D341Med (cell line): ENCODE data around the gene ILF2.
A peak's percentile ranks its signal among the peaks of the same experiment; 100 is the strongest.
"Not testable (repeated sequence)": the region's sequence is repeated elsewhere in the genome, so short reads cannot be mapped to it uniquely, and the experiment has no call there.

Experiments
- DNase-seq: peaks from one replicate; pipeline ENCODE4 v3.0.0; 2012; ENCODE audit warnings: low spot score

ILF2 gene

DNA sequence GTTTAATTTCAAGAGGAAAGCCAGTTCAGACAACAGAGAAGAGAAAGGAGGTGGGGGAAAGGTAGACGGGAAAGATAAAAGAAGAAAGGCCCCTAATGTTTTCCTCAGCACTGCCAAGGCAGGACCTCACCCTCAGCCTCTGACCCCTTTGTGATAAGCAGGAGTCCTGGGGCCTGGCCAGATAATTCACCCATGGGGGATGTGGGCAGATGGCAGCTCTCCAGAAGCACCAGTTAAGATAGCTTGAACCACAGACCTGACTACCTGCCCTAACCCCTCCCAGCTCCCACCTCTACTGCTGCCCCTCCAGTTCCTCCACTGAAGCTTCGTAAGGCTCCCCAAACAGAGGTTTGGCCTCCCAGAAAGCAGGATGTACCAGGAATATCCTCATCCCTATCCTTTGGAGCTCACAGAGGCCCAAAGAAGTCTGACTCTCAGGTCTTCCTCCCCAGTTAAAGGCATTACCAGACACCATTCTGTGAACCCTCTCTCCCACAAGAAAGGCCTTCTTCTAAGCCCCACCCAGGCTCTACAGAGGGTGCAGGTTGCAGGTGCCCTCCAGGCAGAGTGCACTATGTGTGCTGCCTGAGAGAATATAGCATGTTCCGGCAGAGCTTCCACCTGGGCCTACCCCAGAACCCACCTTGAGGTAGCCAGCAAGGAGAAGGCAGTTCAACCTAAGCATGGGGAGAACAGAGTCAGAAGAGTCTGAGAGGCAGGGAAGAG lies 21.5 kb downstream of the ILF2 start:
- no peak for DNase-seq

DNA sequence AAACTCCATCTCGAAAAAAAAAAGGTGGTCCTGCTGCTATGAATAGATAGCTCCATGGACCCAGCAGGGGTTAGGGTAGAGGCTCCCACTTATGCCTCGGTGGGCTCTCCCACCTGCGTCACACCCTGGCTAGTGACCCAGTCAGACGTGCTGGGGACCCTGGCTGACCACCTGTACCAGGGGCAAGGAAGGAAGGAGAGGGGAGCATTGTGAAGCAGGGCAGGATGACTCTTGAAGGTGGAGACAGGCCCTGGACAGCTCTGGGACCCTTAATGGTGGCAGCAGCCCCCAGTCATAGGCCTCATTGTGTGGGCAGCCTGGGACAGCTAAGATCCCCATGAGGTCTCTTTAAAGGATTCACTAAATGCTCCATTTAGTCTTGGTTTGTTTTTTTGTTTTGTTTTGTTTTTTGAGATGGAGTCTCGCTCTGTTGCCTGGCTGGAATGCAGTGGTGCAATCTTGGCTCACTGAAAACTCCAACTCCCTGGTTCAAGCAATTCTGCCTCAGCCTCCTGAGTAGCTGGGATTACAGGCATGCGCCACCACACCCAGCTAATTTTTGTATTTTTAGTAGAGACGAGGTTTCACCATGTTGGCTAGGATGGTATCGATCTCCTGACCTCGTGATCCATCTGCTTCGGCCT lies 22.7 kb downstream of the ILF2 start:
- DNase-seq, result no peak

GRCh38 chr1:153647346-153647714 lies 23.5 kb downstream of the ILF2 start:
- DNase-seq, result no peak

DNA sequence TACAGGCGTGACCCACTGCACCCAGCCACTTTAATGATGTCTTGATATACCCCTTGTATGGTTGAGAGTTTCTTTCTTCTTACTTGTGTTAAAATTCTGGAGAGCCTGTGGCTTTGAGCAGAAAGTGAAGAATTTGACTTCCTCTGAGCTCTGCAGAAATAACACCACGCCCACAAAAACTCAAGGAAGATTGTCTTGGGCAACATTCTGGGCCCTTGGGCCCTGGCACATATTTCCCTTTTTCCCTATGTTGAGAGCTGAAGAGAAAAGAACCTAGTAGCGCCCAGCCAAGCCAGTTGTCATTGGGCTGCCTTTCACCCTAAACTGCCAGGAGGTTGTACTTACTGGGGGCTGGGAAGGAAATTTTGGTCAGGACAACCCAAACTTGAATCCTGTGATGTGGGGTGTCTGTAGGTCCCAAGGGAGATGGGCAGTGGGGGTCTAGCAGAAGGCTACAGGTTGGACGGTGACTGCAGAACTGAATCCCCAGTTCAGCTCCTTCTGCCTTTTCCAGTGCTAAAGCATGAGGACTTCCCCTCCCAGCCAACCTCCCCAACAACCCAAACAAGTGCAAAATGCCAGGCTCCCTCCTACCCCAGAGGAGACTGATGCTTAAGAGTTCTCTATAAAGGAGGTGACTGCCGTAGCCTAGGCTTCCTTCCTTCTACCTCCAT lies 24.0 kb downstream of the ILF2 start:
- DNase-seq, result no peak

- no peak for DNase-seq
Measured at GRCh38 chr1:153643816-153644215, 27.0 kb downstream of the ILF2 start.

- no peak for DNase-seq
Measured at GRCh38 chr1:153643100-153643499, 27.7 kb downstream of the ILF2 start.

- no peak for DNase-seq
Measured at GRCh38 chr1:153642161-153642560, 28.6 kb downstream of the ILF2 start.

- no peak for DNase-seq
Measured at GRCh38 chr1:153640861-153641260, 29.9 kb downstream of the ILF2 start.

GRCh38 chr1:153640213-153640612 lies 30.6 kb downstream of the ILF2 start:
- DNase-seq, result not testable (repeated sequence)

GRCh38 chr1:153639280-153639679 lies 31.5 kb downstream of the ILF2 start:
- DNase-seq, result no peak

DNA sequence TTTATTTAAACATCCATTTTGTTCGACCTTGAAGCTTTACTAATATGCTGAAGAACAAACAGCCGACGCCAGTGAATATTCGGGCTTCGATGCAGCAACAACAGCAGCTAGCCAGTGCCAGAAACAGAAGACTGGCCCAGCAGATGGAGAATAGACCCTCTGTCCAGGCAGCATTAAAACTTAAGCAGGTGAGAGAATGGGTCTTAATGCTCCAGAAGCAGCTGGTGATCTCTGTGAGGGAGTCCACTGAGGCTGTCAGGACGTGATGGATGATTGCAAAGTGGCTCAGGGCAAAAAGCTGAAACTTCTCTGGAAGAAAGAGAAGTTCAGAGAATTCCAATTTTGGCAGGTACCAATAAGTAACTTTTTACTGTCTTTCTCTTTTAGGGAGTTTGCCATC lies 32.5 kb downstream of the ILF2 start:
- no peak for DNase-seq

DNA sequence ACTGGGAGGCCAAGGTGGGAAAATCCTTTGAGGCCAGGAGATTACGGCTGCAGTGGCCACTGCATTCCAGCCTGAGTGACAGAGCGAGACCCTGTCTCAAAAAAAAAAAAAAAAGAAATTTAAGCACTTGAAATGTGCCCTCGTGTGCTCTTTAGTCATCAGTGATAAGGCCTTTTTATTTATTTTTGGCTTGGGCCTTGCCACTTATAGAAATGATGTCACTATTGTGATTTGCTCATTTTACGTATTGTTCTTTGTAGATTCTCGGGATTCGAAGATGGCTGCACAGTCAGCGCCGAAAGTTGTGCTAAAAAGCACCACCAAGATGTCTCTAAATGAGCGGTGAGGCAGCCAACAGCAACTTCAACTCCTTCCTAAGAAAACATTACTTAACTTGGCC lies 34.5 kb downstream of the ILF2 start:
- no peak for DNase-seq

DNA sequence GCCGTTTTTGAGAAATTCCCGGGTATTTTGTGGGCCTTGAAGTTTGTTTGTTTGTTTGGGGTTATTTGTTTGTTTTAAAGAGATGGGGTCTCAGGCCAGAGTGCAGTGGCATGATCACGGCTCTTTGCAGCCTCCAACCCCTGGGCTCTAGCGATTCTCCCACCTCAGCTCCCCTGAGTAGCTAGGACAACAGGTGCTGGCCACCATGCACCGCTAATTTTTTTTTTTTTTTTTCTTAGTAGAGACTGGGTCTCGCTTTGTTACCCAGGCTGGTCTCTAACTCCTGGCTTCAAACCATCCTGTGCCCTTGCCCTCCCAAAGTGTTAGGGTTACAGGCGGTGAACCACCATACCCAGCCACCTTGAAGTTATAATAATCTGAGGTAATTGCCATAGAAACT lies 34.9 kb downstream of the ILF2 start:
- DNase-seq, result no peak

- DNase-seq, result peak; percentile 98
Measured at GRCh38 chr1:153633754-153634665, 36.8 kb downstream of the ILF2 start, which contains the start of gene CHTOP. CHTOP (plus strand) TSS chr1:153634066; CDS start chr1:153636589, 2,523 bp downstream.

DNA sequence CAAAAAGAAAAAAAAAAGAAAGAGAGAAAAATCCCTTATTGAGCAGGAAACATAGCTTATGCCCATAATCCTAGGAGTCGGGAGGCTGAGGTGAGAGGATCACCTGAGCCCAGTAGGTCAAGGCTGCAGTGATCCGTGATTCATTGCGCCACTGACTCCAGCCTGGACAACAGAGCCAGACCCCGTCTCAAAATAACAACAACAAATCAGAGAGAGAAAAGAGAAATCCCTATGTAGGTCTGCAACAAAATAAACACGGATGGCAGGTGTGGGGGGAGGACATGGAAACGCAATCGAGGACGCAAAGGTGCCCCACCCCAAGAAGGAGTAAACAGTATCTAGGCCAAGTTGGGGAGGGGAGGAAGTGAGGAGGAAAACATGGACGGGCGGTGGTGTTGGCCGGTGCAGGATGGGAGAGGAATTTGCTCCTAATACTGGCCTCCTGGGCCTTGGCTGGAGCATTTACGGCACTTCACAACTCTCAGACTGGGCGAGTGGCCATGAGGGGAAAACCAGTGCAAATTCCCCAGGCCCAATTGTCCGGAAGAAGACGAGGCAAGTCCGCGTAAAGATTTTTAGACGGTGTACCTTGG lies 37.5 kb downstream of the ILF2 start:
- no peak for DNase-seq

DNA sequence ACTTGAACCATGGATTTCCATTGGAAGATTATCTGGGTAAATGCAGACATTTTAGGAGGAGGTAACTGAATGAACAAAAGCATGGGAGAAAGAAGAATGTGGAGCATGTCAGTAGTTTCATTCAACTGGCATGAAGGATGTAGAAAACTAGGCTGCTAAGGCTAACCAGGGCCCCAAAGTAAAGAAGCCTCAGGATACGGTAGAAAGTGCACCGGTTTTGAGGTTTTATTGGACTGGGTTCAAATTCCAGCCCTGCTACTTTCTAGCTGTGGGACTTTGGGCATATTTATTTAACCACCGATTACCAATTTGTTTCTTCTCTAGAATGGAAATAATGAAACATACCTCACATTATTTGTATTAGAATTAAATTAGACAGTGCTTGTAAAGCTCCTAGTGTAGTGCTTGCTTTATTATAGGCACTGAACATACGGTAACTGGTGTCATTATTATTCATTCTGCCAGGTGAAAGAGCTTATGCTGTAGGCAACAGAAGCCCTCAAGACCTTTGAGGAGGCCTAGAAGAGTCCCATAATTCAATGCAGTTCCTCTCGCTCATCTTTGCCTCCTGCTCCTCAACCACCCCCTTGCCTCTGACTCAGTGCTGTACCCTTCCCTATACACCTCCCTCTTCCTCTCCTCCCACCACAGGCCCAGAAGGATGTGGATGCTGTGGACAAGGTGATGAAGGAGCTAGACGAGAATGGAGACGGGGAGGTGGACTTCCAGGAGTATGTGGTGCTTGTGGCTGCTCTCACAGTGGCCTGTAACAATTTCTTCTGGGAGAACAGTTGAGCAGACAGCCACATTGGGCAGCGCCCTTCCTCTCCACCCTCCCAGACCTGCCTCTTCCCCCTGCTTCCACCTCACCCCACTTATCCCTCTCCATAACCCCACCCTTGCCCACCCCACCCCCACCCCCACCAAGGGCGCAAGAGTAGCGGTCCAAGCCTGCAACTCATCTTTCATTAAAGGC lies 39.5 kb downstream of the ILF2 start:
- DNase-seq, result no peak

GRCh38 chr1:153630384-153630783 lies 40.4 kb downstream of the ILF2 start:
- DNase-seq, result no peak

DNA sequence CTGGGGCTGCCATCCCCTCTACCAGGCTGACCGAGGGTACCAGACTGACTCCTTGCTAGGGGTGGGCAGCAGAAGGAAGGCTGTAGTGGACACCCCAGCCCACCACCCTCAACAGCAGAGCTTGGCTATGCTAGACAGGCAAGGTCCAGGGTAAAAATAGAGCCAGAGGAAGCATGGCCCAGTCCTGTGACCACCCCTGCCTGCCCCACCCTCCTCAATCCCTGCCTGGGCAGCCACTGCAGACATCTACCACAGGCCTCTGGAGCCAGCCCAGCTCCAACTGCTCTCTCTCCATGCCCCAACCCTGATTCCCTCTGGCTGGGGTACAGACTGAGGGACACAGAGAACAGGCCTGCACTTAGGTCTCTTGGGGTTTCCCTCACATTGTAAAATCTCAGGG lies 40.8 kb downstream of the ILF2 start:
- DNase-seq, result peak; percentile 30

DNA sequence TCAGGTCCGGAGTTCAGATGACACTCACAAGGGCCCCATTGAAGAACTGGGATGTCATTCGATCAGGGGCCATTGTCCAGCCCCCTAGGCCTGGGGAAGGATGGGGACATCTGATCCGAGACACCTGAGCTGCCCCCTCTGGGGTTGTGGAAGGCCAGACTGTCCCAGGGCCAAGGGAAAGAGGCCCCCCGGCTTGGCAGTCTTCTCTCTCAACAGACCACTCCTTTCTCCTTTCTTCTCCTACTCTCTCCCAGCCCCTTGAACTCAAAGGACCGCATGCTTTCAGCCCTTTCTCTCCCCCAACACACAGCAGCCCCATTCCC lies 41.5 kb downstream of the ILF2 start:
- no peak for DNase-seq

- DNase-seq, result no peak
Measured at GRCh38 chr1:153628638-153629342, 42.0 kb downstream of the ILF2 start.
